Measurements from ENCODE around the gene IGFL4. TPM values are rescaled to one million over a fixed set of nuclear protein-coding genes. Genes with fewer than 3 reads are reported as not detected.

Gene IGFL4
- total and polyA plus RNA-seq, 10 of the 15 experiments (the other 5 are each of a cell fraction or from before 2014, with no cell fraction given) = not detected

DNA sequence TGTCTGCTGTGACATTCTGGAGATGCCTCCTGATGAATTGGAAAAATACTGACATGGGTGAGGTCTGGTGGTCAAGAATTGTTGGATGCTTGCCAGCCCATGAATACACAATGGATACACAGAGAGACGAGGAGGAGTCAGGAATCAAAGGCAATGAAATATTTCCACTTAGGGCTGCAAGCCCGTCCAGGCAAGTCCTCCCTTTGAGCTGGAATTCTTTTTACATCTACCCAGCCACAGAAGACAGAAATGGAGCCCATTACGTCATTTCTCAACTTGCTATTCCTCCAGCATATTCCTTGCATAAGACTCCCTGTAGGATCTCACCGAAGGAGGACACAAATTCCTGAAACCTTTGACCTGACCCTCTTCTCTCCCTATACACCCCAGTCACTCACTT, 15.7 kb upstream of the IGFL4 start:
- Histone ChIP-seq H3K79me2 (ENCODE audit: control insufficient read depth, insufficient read depth, low read length) (no peaks in the 10 kb centered on the region), H3K27ac (ENCODE audit: control insufficient read depth, insufficient read depth) (no peak overlapping the region), H4K20me1 (ENCODE audit: control insufficient read depth, insufficient read depth) (no peaks in the 10 kb centered on the region; the same call in 1 of the 2 replicates), H3K27me3 (replicated peaks in 1 of 2; ENCODE audit: control insufficient read depth in 2 of 2, insufficient read depth in 2 of 2, low read length in 1 of 2) (peaks cover under 1 to 2% of the 10 kb centered on the region in 2 experiments; a peak in 2 of 4 replicates), H2AFZ (ENCODE audit: control insufficient read depth, low read depth, low read length) (no peak overlapping the region), H3K36me3 (ENCODE audit: control insufficient read depth in 2 of 2, insufficient read depth in 2 of 2, low read length in 1 of 2) (no peaks in the 10 kb centered on the region), H3K9me3 (replicated peaks; ENCODE audit: control insufficient read depth, insufficient read depth, low read length) (no peaks in the 10 kb centered on the region), H3K9ac (ENCODE audit: control insufficient read depth, insufficient read depth, low read length) (no peak overlapping the region), H3K4me3 (no peak overlapping the region), H3K4me1 (ENCODE audit: control insufficient read depth, insufficient read depth, low read length) (no peaks in the 10 kb centered on the region), H3K4me2 (ENCODE audit: control insufficient read depth, insufficient read depth) (no peak overlapping the region)
- FAIRE-seq = no peak
- CTCF ChIA-PET = no interaction called here
- BruUV-seq (replicated peaks) = no TSS peak
- in situ Hi-C loops (cut with MboI) = no loop called here
- intact Hi-C loops (cut with micrococcal nuclease; ENCODE audit: unreplicated experiment) = no loop called here
- POLR2A ChIA-PET = no interaction called here
- SMC1A ChIA-PET (ENCODE audit: uncharacterized antibody, unreplicated experiment) = no interaction called here
- no peak for TF ChIP-seq MYB (IDR thresholded peaks at IDR 0.05; ENCODE audit: borderline replicate concordance, low read depth, low read length)
- no peak for TF ChIP-seq FOS (IDR thresholded peaks at IDR 0.05; ENCODE audit: borderline replicate concordance, extremely low read depth, insufficient read length)
- no peak for TF ChIP-seq CHD4 (IDR thresholded peaks at IDR 0.05)
- TF ChIP-seq PAX8 (IDR thresholded peaks at IDR 0.05) = no peak
- TF ChIP-seq, protein P1, sequence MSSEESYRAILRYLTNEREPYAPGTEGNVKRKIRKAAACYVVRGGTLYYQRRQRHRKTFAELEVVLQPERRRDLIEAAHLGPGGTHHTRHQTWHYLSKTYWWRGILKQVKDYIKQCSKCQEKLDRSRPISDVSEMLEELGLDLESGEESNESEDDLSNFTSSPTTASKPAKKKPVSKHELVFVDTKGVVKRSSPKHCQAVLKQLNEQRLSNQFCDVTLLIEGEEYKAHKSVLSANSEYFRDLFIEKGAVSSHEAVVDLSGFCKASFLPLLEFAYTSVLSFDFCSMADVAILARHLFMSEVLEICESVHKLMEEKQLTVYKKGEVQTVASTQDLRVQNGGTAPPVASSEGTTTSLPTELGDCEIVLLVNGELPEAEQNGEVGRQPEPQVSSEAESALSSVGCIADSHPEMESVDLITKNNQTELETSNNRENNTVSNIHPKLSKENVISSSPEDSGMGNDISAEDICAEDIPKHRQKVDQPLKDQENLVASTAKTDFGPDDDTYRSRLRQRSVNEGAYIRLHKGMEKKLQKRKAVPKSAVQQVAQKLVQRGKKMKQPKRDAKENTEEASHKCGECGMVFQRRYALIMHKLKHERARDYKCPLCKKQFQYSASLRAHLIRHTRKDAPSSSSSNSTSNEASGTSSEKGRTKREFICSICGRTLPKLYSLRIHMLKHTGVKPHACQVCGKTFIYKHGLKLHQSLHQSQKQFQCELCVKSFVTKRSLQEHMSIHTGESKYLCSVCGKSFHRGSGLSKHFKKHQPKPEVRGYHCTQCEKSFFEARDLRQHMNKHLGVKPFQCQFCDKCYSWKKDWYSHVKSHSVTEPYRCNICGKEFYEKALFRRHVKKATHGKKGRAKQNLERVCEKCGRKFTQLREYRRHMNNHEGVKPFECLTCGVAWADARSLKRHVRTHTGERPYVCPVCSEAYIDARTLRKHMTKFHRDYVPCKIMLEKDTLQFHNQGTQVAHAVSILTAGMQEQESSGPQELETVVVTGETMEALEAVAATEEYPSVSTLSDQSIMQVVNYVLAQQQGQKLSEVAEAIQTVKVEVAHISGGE (CRISPR knock-in tag; IDR thresholded peaks at IDR 0.05) = no peak
- TF ChIP-seq RAD51 (IDR thresholded peaks at IDR 0.05) = no peak
- no peak for TF ChIP-seq STAT1 (conservative IDR thresholded peaks at IDR 0.05)
- no peak for TF ChIP-seq MEF2B (IDR thresholded peaks at IDR 0.05; ENCODE audit: partially characterized antibody, poor library complexity, severe bottlenecking)
- TF ChIP-seq, protein P2, sequence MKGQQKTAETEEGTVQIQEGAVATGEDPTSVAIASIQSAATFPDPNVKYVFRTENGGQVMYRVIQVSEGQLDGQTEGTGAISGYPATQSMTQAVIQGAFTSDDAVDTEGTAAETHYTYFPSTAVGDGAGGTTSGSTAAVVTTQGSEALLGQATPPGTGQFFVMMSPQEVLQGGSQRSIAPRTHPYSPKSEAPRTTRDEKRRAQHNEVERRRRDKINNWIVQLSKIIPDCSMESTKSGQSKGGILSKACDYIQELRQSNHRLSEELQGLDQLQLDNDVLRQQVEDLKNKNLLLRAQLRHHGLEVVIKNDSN (IDR thresholded peaks at IDR 0.05; ENCODE audit: borderline replicate concordance, extremely low read length, insufficient read depth, low read depth, low read length) = no peak
- TF ChIP-seq JUNB (IDR thresholded peaks at IDR 0.05) = no peak
- no peak for TF ChIP-seq SUZ12 (IDR thresholded peaks at IDR 0.05; ENCODE audit: unreplicated experiment)
- TF ChIP-seq HDAC2 (IDR thresholded peaks at IDR 0.05) = no peak
- 6% methylated on average over 4 of the region's 4 CpGs for WGBS (ENCODE audit: insufficient coverage, insufficient replicate concordance, low lambda C conversion rate, missing lambda C conversion rate)
- RAD21 ChIA-PET (ENCODE audit: unreplicated experiment) = no interaction called here
- DNase-seq (ENCODE audit: low read depth, low spot score) = no peak
- ATAC-seq = no peak

Measured in GM12878 (cell line).